HCT116 (cell line): Measurements from ENCODE around the gene LRCH3. TPM values are rescaled to one million over a fixed set of nuclear protein-coding genes. Genes with fewer than 3 reads are reported as not detected.

Experiments used
- ATAC-seq: fragments of 200-7000 bp; cut with Tn5 transposase; 2 replicates; pipeline ENCODE4 v1.9.1; 2020; ENCODE audit warnings: mild to moderate bottlenecking, moderate library complexity
- BruUV-seq: library from RNA; stranded (reverse); fragments of 400-500 nt; replicated peaks from 2 replicates; lab custom pipeline; 2021; lab: Mats Ljungman, UMichigan
- CTCF ChIA-PET: fragments of 300-600 bp; sonication (Branson Sonifier 250); formaldehyde crosslinking; loops from one replicate; lab custom pipeline; 2021; ENCODE audit warnings: antibody characterized with exemption; lab: Charles Lee
- POLR2A ChIA-PET: fragments of 300-600, 350-600 bp; sonication (Branson Sonifier 250); formaldehyde crosslinking; loops from one replicate; lab custom pipeline; 2021; ENCODE audit warnings: antibody characterized with exemption; lab: Charles Lee
- RAD21 ChIA-PET, 2 experiments: fragments of 300-600 bp; sonication (Branson Sonifier 250); formaldehyde crosslinking; loops; one replicate each; lab custom pipeline; 2023; ENCODE audit warnings: low total read pairs in 2 of 2; ENCODE audit not compliant: uncharacterized antibody in 2 of 2, unreplicated experiment in 2 of 2, low non-redundant PET in 1 of 2; lab: Charles Lee
- DNase-seq: peaks from one replicate; pipeline ENCODE4 v3.0.0-alpha.2; 2010; ENCODE audit warnings: low read depth, low spot score
- H2AFZ ChIP-seq: fragments of 200-600 bp; shearing (Covaris generic), sonication (generic); 2 replicates; pipeline ENCODE4 v1.6.1; 2017; ENCODE audit warnings: low read depth, mixed run types, mixed read lengths, antibody characterized with exemption, low read length; ENCODE audit not compliant: poor library complexity, severe bottlenecking
- H3K27ac ChIP-seq: 2 replicates; pipeline ENCODE4 v1.5.1; 2012; ENCODE audit warnings: low read depth, low read length
- H3K27me3 ChIP-seq: fragments of 200-600 bp; sonication (generic); 2 replicates; pipeline ENCODE4 v1.6.1; 2016; ENCODE audit warnings: mixed run types, low read length, mixed read lengths; ENCODE audit not compliant: insufficient read depth
- H3K36me3 ChIP-seq, 2 experiments: fragments of 200-500 bp in 1 of 2; fragments of 200-600 bp in 1 of 2; sonication (Bioruptor generic) in 1 of 2; sonication (generic) in 1 of 2; 2 replicates each; pipeline versions ENCODE4 v1.5.1 to v1.6.1; 2014 to 2016; ENCODE audit warnings: low read length in 2 of 2, inconsistent platforms in 1 of 2, mixed read lengths in 1 of 2, mixed run types in 1 of 2; ENCODE audit not compliant: insufficient read depth in 2 of 2, control insufficient read depth in 1 of 2
- H3K4me1 ChIP-seq, 2 experiments: fragments of 200-600 bp in 1 of 2; sonication (generic) in 1 of 2; 2 replicates each; pipeline versions ENCODE4 v1.5.1 to v1.6.1; 2012 to 2017; ENCODE audit warnings: low read length in 2 of 2, inconsistent platforms in 1 of 2, mild to moderate bottlenecking in 1 of 2, mixed read lengths in 1 of 2, mixed run types in 1 of 2, moderate library complexity in 1 of 2; ENCODE audit not compliant: insufficient read depth in 2 of 2, control insufficient read depth in 1 of 2
- H3K4me2 ChIP-seq: fragments of 200-600 bp; sonication (generic); 2 replicates; pipeline ENCODE4 v1.6.1; 2017; ENCODE audit warnings: mixed run types, low read length, mixed read lengths
- H3K4me3 ChIP-seq, 2 experiments: fragments of 200-600 bp in 1 of 2; sonication (generic) in 1 of 2; replicated peaks in 1 of 2; 2 replicates each; pipeline ENCODE4 v1.5.1; 2011 to 2016; ENCODE audit warnings: low read length in 2 of 2, control low read depth in 1 of 2, low read depth in 1 of 2, mild to moderate bottlenecking in 1 of 2, mixed read lengths in 1 of 2, mixed run types in 1 of 2
- H3K79me2 ChIP-seq: fragments of 200-600 bp; sonication (generic); 2 replicates; pipeline ENCODE4 v1.6.1; 2017; ENCODE audit warnings: mild to moderate bottlenecking, mixed run types, low read length, moderate library complexity, mixed read lengths; ENCODE audit not compliant: insufficient read depth
- H3K9ac ChIP-seq: fragments of 200-600 bp; sonication (generic); 2 replicates; pipeline ENCODE4 v1.6.1; 2016; ENCODE audit warnings: low read length, mixed read lengths
- H3K9me2 ChIP-seq: fragments of 200-600 bp; sonication (generic), shearing (Covaris generic); 2 replicates; pipeline ENCODE4 v1.6.1; 2017; ENCODE audit warnings: mixed run types, mild to moderate bottlenecking, moderate library complexity; ENCODE audit not compliant: insufficient read depth
- H3K9me3 ChIP-seq, 2 experiments: fragments of 200-500 bp in 1 of 2; fragments of 200-600 bp in 1 of 2; sonication (Bioruptor generic) in 1 of 2; sonication (generic) in 1 of 2; 2 replicates each; pipeline ENCODE4 v1.6.1; 2014 to 2017; ENCODE audit warnings: low read length in 2 of 2, mixed read lengths in 2 of 2, inconsistent platforms in 1 of 2, low read depth in 1 of 2, mild to moderate bottlenecking in 1 of 2, mixed run types in 1 of 2, moderate library complexity in 1 of 2; ENCODE audit not compliant: control insufficient read depth in 1 of 2, insufficient read depth in 1 of 2
- H4K20me1 ChIP-seq: fragments of 200-600 bp; sonication (generic), shearing (Covaris generic); 2 replicates; pipeline ENCODE4 v1.6.1; 2017; ENCODE audit warnings: mixed run types, mild to moderate bottlenecking, moderate library complexity; ENCODE audit not compliant: insufficient read depth
- CBX3 ChIP-seq: IDR thresholded peaks from 2 replicates; pipeline ENCODE4 v1.6.1; 2012; ENCODE audit warnings: low read depth
- CEBPB ChIP-seq: IDR thresholded peaks from 2 replicates; pipeline ENCODE4 v1.6.1; 2012; ENCODE audit warnings: low read depth
- EGR1 ChIP-seq: IDR thresholded peaks from 2 replicates; pipeline ENCODE4 v1.6.1; 2012; ENCODE audit warnings: low read depth
- ELF1 ChIP-seq: IDR thresholded peaks from 2 replicates; pipeline ENCODE4 v1.6.1; 2012; ENCODE audit warnings: low read depth, borderline replicate concordance
- EZH2 ChIP-seq: fragments of 200-600 bp; sonication (generic); IDR thresholded peaks from 2 replicates; pipeline ENCODE4 v1.6.1; 2017; ENCODE audit warnings: antibody characterized with exemption, mixed run types
- FOSL1 ChIP-seq: IDR thresholded peaks from 2 replicates; pipeline ENCODE4 v1.6.1; 2012; ENCODE audit warnings: low read depth
- JUND ChIP-seq: IDR thresholded peaks from 2 replicates; pipeline ENCODE4 v1.6.1; 2012
- POLR2A ChIP-seq: IDR thresholded peaks from 2 replicates; pipeline ENCODE4 v1.7.0; 2011; ENCODE audit warnings: borderline replicate concordance; ENCODE audit not compliant: insufficient read depth, insufficient read length; ENCODE audit errors: extremely low read depth
- SIN3A ChIP-seq: IDR thresholded peaks from 2 replicates; pipeline ENCODE4 v1.6.1; 2012; ENCODE audit warnings: low read depth
- SP1 ChIP-seq: IDR thresholded peaks from 2 replicates; pipeline ENCODE4 v1.6.1; 2012; ENCODE audit warnings: low read depth
- SRF ChIP-seq: IDR thresholded peaks from 2 replicates; pipeline ENCODE4 v1.6.1; 2012; ENCODE audit warnings: low read depth
- TCF7L2 ChIP-seq: IDR thresholded peaks from 2 replicates; pipeline ENCODE4 v1.7.0; 2011; ENCODE audit warnings: borderline replicate concordance, inconsistent platforms; ENCODE audit not compliant: insufficient read depth, insufficient read length; ENCODE audit errors: extremely low read depth
- YY1 ChIP-seq: IDR thresholded peaks from 2 replicates; pipeline ENCODE4 v1.6.1; 2011; ENCODE audit warnings: low read length, low read depth, moderate library complexity, mild to moderate bottlenecking; ENCODE audit not compliant: insufficient replicate concordance; ENCODE audit errors: extremely low read depth
- ZNF274 ChIP-seq: fragments of 200-500 bp; sonication (Bioruptor generic); IDR thresholded peaks from 2 replicates; pipeline ENCODE4 v1.6.1; 2014; ENCODE audit warnings: mild to moderate bottlenecking, low read depth, low read length, inconsistent platforms
- intact Hi-C: fragments of 100-400 bp; cut with micrococcal nuclease; formaldehyde crosslinking; loops from 2 replicates; pipeline ENCODE4 v1.10.0; 2022
- total RNA-seq: library from RNA; stranded (reverse); gene quantifications from one replicate; pipeline ENCODE4 v1.2.1, GENCODE V29; 2021; ENCODE audit not compliant: unreplicated experiment
- TF ChIP-seq, protein P1 (sequence below): IDR thresholded peaks from 2 replicates; pipeline ENCODE4 v1.6.1; 2012
- TF ChIP-seq, protein P2 (sequence below): IDR thresholded peaks from 2 replicates; pipeline ENCODE4 v1.6.1; 2011; ENCODE audit warnings: mild to moderate bottlenecking, low read length, moderate library complexity; ENCODE audit not compliant: insufficient replicate concordance; ENCODE audit errors: extremely low read depth
- TF ChIP-seq, protein P3 (sequence below): IDR thresholded peaks from 2 replicates; pipeline ENCODE4 v1.6.1; 2012; ENCODE audit warnings: low read depth
- TF ChIP-seq, protein P4 (sequence below), 3 experiments: fragments of 200-600 bp in 1 of 3; sonication (generic) in 1 of 3; IDR thresholded peaks in 2 of 3; conservative IDR thresholded peaks in 1 of 3; 2 replicates each; pipeline ENCODE4 v1.5.1; 2012 to 2017; ENCODE audit warnings: low read depth in 2 of 3, low read length in 2 of 3, antibody characterized with exemption in 1 of 3, borderline replicate concordance in 1 of 3, control low read depth in 1 of 3, mild to moderate bottlenecking in 1 of 3, mixed read lengths in 1 of 3, mixed run types in 1 of 3, moderate library complexity in 1 of 3; ENCODE audit not compliant: insufficient read depth in 1 of 3
- TF ChIP-seq, protein P5 (sequence below): IDR thresholded peaks from 2 replicates; pipeline ENCODE4 v1.6.1; 2012

Gene LRCH3
- total RNA-seq, 1 experiment from 2014 or later: 38.1 TPM

DNA sequence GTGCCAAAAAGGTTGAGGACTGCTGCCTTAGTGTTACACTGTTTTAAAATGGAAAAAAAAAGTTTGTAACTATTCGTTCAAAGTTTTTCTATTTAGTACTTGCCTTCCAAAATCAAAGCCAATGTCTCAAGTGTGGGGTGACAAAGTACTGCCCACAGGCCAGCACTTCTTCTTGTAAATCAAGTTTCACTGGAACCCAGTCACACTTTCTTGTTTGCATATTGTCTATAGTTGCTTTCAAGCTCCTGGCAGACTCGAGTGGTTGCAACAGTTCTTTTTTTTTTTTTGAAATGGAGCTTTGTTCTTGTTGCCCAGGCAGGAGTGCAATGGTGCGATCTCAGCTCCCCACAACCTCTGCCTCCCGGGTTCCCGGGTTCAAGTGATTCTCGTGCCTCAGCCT, 83.6 kb downstream of the LRCH3 start:
- no TSS peak for BruUV-seq
- ChIA-PET POLR2A (no interaction called here), RAD21 (no interaction called here), CTCF (no interaction called here)
- Histone ChIP-seq H2AFZ (no peak overlapping the region), H3K9me3 (no peaks in the 10 kb centered on the region), H3K79me2 (no peaks in the 10 kb centered on the region), H3K4me3 (no peak overlapping the region), H3K9me2 (no peaks in the 10 kb centered on the region; the same call in 1 of the 2 replicates), H3K27ac (no peak overlapping the region), H3K27me3 (no peaks in the 10 kb centered on the region), H3K4me1 (no peaks in the 10 kb centered on the region), H3K9ac (no peak overlapping the region), H4K20me1 (no peaks in the 10 kb centered on the region), H3K36me3 (peaks cover 0 to 9% of the 10 kb centered on the region in 2 experiments; a peak in 3 of 4 replicates), H3K4me2 (no peak overlapping the region)
- TF ChIP-seq CEBPB (no peak), YY1 (no peak), ELF1 (no peak), FOSL1 (no peak), TCF7L2 (no peak), CBX3 (no peak), ZNF274 (no peak), POLR2A (no peak), SIN3A (no peak), EZH2 (no peak), EGR1 (no peak), SP1 (no peak), JUND (no peak), SRF (no peak)
- TF ChIP-seq, protein P1, sequence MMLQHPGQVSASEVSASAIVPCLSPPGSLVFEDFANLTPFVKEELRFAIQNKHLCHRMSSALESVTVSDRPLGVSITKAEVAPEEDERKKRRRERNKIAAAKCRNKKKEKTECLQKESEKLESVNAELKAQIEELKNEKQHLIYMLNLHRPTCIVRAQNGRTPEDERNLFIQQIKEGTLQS: no peak
- TF ChIP-seq, protein P2, sequence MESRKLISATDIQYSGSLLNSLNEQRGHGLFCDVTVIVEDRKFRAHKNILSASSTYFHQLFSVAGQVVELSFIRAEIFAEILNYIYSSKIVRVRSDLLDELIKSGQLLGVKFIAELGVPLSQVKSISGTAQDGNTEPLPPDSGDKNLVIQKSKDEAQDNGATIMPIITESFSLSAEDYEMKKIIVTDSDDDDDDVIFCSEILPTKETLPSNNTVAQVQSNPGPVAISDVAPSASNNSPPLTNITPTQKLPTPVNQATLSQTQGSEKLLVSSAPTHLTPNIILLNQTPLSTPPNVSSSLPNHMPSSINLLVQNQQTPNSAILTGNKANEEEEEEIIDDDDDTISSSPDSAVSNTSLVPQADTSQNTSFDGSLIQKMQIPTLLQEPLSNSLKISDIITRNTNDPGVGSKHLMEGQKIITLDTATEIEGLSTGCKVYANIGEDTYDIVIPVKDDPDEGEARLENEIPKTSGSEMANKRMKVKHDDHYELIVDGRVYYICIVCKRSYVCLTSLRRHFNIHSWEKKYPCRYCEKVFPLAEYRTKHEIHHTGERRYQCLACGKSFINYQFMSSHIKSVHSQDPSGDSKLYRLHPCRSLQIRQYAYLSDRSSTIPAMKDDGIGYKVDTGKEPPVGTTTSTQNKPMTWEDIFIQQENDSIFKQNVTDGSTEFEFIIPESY: no peak
- TF ChIP-seq, protein P3, sequence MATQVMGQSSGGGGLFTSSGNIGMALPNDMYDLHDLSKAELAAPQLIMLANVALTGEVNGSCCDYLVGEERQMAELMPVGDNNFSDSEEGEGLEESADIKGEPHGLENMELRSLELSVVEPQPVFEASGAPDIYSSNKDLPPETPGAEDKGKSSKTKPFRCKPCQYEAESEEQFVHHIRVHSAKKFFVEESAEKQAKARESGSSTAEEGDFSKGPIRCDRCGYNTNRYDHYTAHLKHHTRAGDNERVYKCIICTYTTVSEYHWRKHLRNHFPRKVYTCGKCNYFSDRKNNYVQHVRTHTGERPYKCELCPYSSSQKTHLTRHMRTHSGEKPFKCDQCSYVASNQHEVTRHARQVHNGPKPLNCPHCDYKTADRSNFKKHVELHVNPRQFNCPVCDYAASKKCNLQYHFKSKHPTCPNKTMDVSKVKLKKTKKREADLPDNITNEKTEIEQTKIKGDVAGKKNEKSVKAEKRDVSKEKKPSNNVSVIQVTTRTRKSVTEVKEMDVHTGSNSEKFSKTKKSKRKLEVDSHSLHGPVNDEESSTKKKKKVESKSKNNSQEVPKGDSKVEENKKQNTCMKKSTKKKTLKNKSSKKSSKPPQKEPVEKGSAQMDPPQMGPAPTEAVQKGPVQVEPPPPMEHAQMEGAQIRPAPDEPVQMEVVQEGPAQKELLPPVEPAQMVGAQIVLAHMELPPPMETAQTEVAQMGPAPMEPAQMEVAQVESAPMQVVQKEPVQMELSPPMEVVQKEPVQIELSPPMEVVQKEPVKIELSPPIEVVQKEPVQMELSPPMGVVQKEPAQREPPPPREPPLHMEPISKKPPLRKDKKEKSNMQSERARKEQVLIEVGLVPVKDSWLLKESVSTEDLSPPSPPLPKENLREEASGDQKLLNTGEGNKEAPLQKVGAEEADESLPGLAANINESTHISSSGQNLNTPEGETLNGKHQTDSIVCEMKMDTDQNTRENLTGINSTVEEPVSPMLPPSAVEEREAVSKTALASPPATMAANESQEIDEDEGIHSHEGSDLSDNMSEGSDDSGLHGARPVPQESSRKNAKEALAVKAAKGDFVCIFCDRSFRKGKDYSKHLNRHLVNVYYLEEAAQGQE: no peak
- TF ChIP-seq, protein P4, sequence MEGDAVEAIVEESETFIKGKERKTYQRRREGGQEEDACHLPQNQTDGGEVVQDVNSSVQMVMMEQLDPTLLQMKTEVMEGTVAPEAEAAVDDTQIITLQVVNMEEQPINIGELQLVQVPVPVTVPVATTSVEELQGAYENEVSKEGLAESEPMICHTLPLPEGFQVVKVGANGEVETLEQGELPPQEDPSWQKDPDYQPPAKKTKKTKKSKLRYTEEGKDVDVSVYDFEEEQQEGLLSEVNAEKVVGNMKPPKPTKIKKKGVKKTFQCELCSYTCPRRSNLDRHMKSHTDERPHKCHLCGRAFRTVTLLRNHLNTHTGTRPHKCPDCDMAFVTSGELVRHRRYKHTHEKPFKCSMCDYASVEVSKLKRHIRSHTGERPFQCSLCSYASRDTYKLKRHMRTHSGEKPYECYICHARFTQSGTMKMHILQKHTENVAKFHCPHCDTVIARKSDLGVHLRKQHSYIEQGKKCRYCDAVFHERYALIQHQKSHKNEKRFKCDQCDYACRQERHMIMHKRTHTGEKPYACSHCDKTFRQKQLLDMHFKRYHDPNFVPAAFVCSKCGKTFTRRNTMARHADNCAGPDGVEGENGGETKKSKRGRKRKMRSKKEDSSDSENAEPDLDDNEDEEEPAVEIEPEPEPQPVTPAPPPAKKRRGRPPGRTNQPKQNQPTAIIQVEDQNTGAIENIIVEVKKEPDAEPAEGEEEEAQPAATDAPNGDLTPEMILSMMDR (IDR thresholded peaks at IDR 0.05 in 2 of 3, conservative IDR thresholded peaks at IDR 0.05 in 1 of 3; ENCODE audit: borderline replicate concordance in 1 of 3, insufficient read depth in 1 of 3, low read depth in 2 of 3, low read length in 2 of 3): no peak
- TF ChIP-seq, protein P5, sequence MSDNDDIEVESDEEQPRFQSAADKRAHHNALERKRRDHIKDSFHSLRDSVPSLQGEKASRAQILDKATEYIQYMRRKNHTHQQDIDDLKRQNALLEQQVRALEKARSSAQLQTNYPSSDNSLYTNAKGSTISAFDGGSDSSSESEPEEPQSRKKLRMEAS: no peak
- DNase-seq (no peak), ATAC-seq (no peak)
- intact Hi-C loops: no loop called here
